Measurements from ENCODE around the gene EEF1E1.
"Not testable (repeated sequence)": the region's sequence is repeated elsewhere in the genome, so short reads cannot be mapped to it uniquely, and the experiment has no call there.

EEF1E1 gene

GRCh38 chr6:8047541-8048292 is 54.6 kb downstream of the EEF1E1 start:
- no peak for TF ChIP-seq CTCF (IDR thresholded peaks at IDR 0.05; ENCODE audit: extremely low read depth, missing control alignments)
- DNase-seq (ENCODE audit: low spot score) = no peak

- not testable (repeated sequence) for DNase-seq (ENCODE audit: low spot score)
Measured at GRCh38 chr6:8045769-8046168, 56.6 kb downstream of the EEF1E1 start.

GRCh38 chr6:8043221-8043620 is 59.1 kb downstream of the EEF1E1 start:
- TF ChIP-seq CTCF (IDR thresholded peaks at IDR 0.05; ENCODE audit: extremely low read depth, missing control alignments) = no peak
- DNase-seq (ENCODE audit: low spot score) = no peak

- no peak for DNase-seq (ENCODE audit: low spot score)
- TF ChIP-seq CTCF (IDR thresholded peaks at IDR 0.05; ENCODE audit: extremely low read depth, missing control alignments) = no peak
Measured at GRCh38 chr6:8041913-8042583, 60.3 kb downstream of the EEF1E1 start.

GRCh38 chr6:8034107-8034506 is 68.2 kb downstream of the EEF1E1 start:
- DNase-seq (ENCODE audit: low spot score) = not testable (repeated sequence)

GRCh38 chr6:8030920-8031319 is 71.4 kb downstream of the EEF1E1 start:
- TF ChIP-seq CTCF (IDR thresholded peaks at IDR 0.05; ENCODE audit: extremely low read depth, missing control alignments) = no peak

More at GRCh38 chr6:8030920-8031319, 71.4 kb downstream of the EEF1E1 start:
- no peak for DNase-seq (ENCODE audit: low spot score)
